ENCODE measurements around the gene VASH2. TPM values are rescaled to one million over a fixed set of nuclear protein-coding genes. Genes with fewer than 3 reads are reported as not detected.

Gene VASH2
- total and polyA plus RNA-seq, 2 of the 8 experiments (the other 6 are each of a cell fraction or from before 2014, with no cell fraction given) = 44.0 to 187 TPM

DNA sequence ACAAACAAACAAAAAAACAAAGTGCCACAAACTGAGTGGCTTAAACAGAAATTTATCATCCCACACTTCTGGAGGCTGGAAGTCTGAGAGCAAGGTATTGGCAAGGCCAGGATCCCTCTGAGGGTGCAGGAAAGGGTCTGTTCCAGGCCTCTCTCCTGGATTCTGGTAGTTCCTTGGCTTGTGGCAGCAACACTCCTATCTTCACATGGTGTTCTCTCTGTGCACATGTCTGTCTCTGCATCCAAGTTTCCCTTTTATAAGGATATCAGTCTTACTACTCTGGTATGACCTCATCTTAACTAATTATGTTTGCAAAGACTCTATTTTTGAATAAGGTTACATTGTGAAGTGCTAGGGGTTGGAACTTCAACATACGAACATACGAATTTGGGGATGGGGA lies 5.3 kb upstream of the VASH2 start:
- H3K23me2 ChIP-seq (ENCODE audit: low read depth, low read length) = 0 out of 2 replicates have a peak, but pooled peaks cover 2% of the 10 kb centered on the region
- no peak overlapping the region for H3K56ac ChIP-seq (replicated peaks; ENCODE audit: insufficient read length, low read depth, low read length)
- no peak overlapping the region for H3K18ac ChIP-seq (ENCODE audit: extremely low read depth, low read length)
- H2BK120ac ChIP-seq (replicated peaks; ENCODE audit: low read depth, low read length) = no peak overlapping the region
- no peak overlapping the region for H2BK15ac ChIP-seq (ENCODE audit: low read length)
- no peak for FAIRE-seq
- H3K36me3 ChIP-seq (ENCODE audit: control insufficient read depth in 2 of 4, insufficient read depth in 4 of 4, low read length in 3 of 4) = no peaks in the 10 kb centered on the region
- ChIA-PET CTCF (ENCODE audit: partially characterized antibody) (interaction anchor here (1.0 to 1.4 kb wide), 3 partner anchors 9 to 27 kb away, joined by 3 to 4 read pairs (median 3); no protein-coding TSS in a partner anchor), POLR2A (ENCODE audit: partially characterized antibody) (interaction anchor here (1.0 to 3.6 kb wide), 5 partner anchors 10 to 24 kb away, joined by 3 to 23 read pairs (median 5); no protein-coding TSS in a partner anchor)
- no peaks in the 10 kb centered on the region for H3K9me3 ChIP-seq (ENCODE audit: insufficient read depth in 2 of 2, low read depth in 1 of 2, low read length in 1 of 2)
- no peak for DNase-seq (ENCODE audit: low read depth in 1 of 2, low spot score in 2 of 2)
- peaks cover 0 to 4% (median 0%) of the 10 kb centered on the region in 4 experiments; a peak in 1 of 7 replicates for H3K27me3 ChIP-seq (replicated peaks in 1 of 4; ENCODE audit: control insufficient read depth in 3 of 4, extremely low read depth in 1 of 4, insufficient read depth in 3 of 4, low read length in 3 of 4)
- H4K8ac ChIP-seq (ENCODE audit: extremely low read depth, insufficient read depth, low read length) = no peak overlapping the region
- no peak overlapping the region for H2BK20ac ChIP-seq (ENCODE audit: low read length)
- H2BK12ac ChIP-seq (ENCODE audit: low read depth, low read length) = no peak overlapping the region
- no peak overlapping the region for H3K14ac ChIP-seq (ENCODE audit: insufficient read length)
- H4K20me1 ChIP-seq (replicated peaks in 1 of 2; ENCODE audit: control insufficient read depth in 1 of 2, insufficient read depth in 2 of 2, low read length in 2 of 2) = no peaks in the 10 kb centered on the region
- H2AFZ ChIP-seq (ENCODE audit: low read length) = no peak overlapping the region
- no peak overlapping the region for H2AK5ac ChIP-seq (ENCODE audit: low read depth, low read length)
- H3K27ac ChIP-seq (ENCODE audit: low read depth, low read length) = no peak overlapping the region
- H3K4me3 ChIP-seq (ENCODE audit: extremely low read depth in 1 of 4, insufficient read depth in 2 of 4, low read depth in 3 of 4, low read length in 4 of 4) = no peak overlapping the region
- no peaks in the 10 kb centered on the region for H3K79me2 ChIP-seq (ENCODE audit: control insufficient read depth in 1 of 2, insufficient read depth in 2 of 2, low read length in 2 of 2)
- no peak overlapping the region for H3K23ac ChIP-seq (ENCODE audit: insufficient read length)
- H3K4me1 ChIP-seq (replicated peaks in 1 of 4; ENCODE audit: control insufficient read depth in 3 of 4, insufficient read depth in 4 of 4, low read length in 3 of 4) = peaks cover 0 to 5% (median 1%) of the 10 kb centered on the region in 4 experiments; a peak in 1 of 7 replicates
- peak overlapping the region; percentile 16 for H4K91ac ChIP-seq (replicated peaks; ENCODE audit: insufficient read length, low read length)
- H3K4ac ChIP-seq (replicated peaks; ENCODE audit: insufficient read length, low read depth, low read length) = no peak overlapping the region
- no peak overlapping the region for H4K5ac ChIP-seq (ENCODE audit: insufficient read length, low read depth, low read length)
- H3K4me2 ChIP-seq (ENCODE audit: insufficient read depth in 1 of 2, low read depth in 2 of 2, low read length in 2 of 2) = no peak overlapping the region
- no peak overlapping the region for H3K9ac ChIP-seq (replicated peaks in 1 of 4; ENCODE audit: extremely low read depth in 1 of 4, low read depth in 3 of 4, low read length in 3 of 4)
- H2BK5ac ChIP-seq (ENCODE audit: low read depth, low read length) = no peak overlapping the region
- 91% methylated on average over 2 of the region's 2 CpGs; no CpG with 5 or more reads in 1 of the 2 experiments for WGBS, 2 experiments (ENCODE audit: extremely low coverage in 1 of 2, insufficient coverage in 1 of 2, insufficient read length in 1 of 2, insufficient replicate concordance in 2 of 2, low coverage in 1 of 2, low lambda C conversion rate in 2 of 2, missing lambda C conversion rate in 1 of 2)
- H3K79me1 ChIP-seq (ENCODE audit: low read depth, low read length) = no peaks in the 10 kb centered on the region
- TF ChIP-seq, protein P1, sequence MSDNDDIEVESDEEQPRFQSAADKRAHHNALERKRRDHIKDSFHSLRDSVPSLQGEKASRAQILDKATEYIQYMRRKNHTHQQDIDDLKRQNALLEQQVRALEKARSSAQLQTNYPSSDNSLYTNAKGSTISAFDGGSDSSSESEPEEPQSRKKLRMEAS (IDR thresholded peaks at IDR 0.05) = no peak
- TF ChIP-seq GTF2F1 (IDR thresholded peaks at IDR 0.05; ENCODE audit: borderline replicate concordance, low read depth, low read length) = no peak
- no peak for TF ChIP-seq SP1 (IDR thresholded peaks at IDR 0.05; ENCODE audit: low read depth, low read length)
- no peak for TF ChIP-seq TBP (IDR thresholded peaks at IDR 0.05; ENCODE audit: low read depth, low read length)
- TF ChIP-seq SAP30 (IDR thresholded peaks at IDR 0.05; ENCODE audit: insufficient read depth, insufficient replicate concordance, low read length) = no peak
- TF ChIP-seq, protein P2, sequence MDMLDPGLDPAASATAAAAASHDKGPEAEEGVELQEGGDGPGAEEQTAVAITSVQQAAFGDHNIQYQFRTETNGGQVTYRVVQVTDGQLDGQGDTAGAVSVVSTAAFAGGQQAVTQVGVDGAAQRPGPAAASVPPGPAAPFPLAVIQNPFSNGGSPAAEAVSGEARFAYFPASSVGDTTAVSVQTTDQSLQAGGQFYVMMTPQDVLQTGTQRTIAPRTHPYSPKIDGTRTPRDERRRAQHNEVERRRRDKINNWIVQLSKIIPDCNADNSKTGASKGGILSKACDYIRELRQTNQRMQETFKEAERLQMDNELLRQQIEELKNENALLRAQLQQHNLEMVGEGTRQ (IDR thresholded peaks at IDR 0.05; ENCODE audit: low read length) = no peak
- TF ChIP-seq SP4 (IDR thresholded peaks at IDR 0.05; ENCODE audit: low read length) = no peak
- no peak for TF ChIP-seq RBBP5 (IDR thresholded peaks at IDR 0.05; ENCODE audit: borderline replicate concordance, low read depth, low read length)
